Lower leg skin (tissue), 4 donors: ENCODE measurements around the gene TXNDC9. TPM values are rescaled to one million over a fixed set of nuclear protein-coding genes. Genes with fewer than 3 reads are reported as not detected.

Experiments
- DNase-seq, 2 donors: peaks; one replicate each; pipeline ENCODE4 v3.0.0-alpha.2; 2019; ENCODE audit warnings: low spot score in 2 of 2
- H3K4me3 ChIP-seq: fragments of 200-600 bp; sonication (generic); 2 replicates; pipeline ENCODE4 v1.5.1; 2017; ENCODE audit warnings: mild to moderate bottlenecking, low read depth; ENCODE audit not compliant: poor library complexity, severe bottlenecking
- CTCF ChIP-seq, 3 donors: fragments of 450-650 bp; IDR thresholded peaks; one replicate each; pipeline ENCODE4 v1.5.1; 2016; ENCODE audit warnings: antibody characterized with exemption in 3 of 3, mild to moderate bottlenecking in 3 of 3, moderate library complexity in 2 of 3
- POLR2A ChIP-seq, 2 donors: fragments of 450-650 bp; IDR thresholded peaks; one replicate each; pipeline ENCODE4 v1.6.1; 2016 to 2017; ENCODE audit warnings: antibody characterized with exemption in 2 of 2, mild to moderate bottlenecking in 1 of 2, moderate library complexity in 1 of 2
- WGBS, 2 donors: methylation state at CpG; one replicate each; pipeline ENCODE4 v1.1.5; 2018; 5-methylcytosine and 5-hydroxymethylcytosine counted together
- intact Hi-C: fragments of 100-400 bp; cut with DNase I; formaldehyde crosslinking; loops from one replicate; pipeline ENCODE4 v1.15.0; 2023; ENCODE audit warnings: low total_unique reads
- total RNA-seq, 4 donors: library from RNA; depleted of rRNA; stranded (reverse); fragments of >200 nt; gene quantifications; one replicate each; pipeline ENCODE4 v1.1.0, GENCODE V29; 2016

Gene TXNDC9
- total RNA-seq: 10 to 100 TPM; 22.8 to 36.5 (median 33.1) TPM

GRCh38 chr2:99335911-99336803 is at the start of gene TXNDC9:
Gene TXNDC9 (minus strand): TSS chr2:99336333. CDS start chr2:99333210, 3,123 bp downstream.
- DNase-seq: peak; percentile 99
- intact Hi-C loops: no loop called here
- peak within 1 kb of the TSS; percentile 77 for H3K4me3 ChIP-seq
- WGBS, 2 donors: 0 to 1% methylated on average over 38 to 48 of the region's 60 CpGs
- no peak for TF ChIP-seq CTCF (IDR thresholded peaks at IDR 0.05)
- TF ChIP-seq POLR2A (IDR thresholded peaks at IDR 0.05): no peak

DNA sequence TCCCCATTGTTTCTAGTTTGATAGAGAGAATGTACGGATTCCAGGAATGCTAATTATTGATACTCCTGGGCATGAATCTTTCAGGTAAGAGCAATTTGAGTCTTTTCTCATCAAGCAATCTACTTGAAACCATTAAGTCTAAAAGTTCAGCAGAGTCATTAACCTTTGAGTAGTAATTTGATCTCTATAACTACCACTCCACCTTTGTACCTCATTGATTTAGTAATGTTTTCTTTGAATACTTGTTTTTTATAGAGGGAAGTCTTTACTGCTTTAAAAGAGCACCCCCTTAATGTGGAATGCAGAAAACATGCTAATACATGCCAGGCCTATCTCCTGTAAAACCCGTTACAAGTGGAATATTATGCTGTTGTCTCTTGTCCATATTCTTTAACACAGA is 46.0 kb upstream of the TXNDC9 start:
- 90 to 94% methylated on average over 2 of the region's 2 CpGs for WGBS, 2 donors
- H3K4me3 ChIP-seq: no peak overlapping the region
- no peak for DNase-seq
- intact Hi-C loops: no loop called here
- no peak for TF ChIP-seq CTCF (IDR thresholded peaks at IDR 0.05)
- no peak for TF ChIP-seq POLR2A (IDR thresholded peaks at IDR 0.05)

GRCh38 chr2:99380376-99381010 is 44.4 kb upstream of the TXNDC9 start:
- no peak overlapping the region for H3K4me3 ChIP-seq
- DNase-seq: no peak
- intact Hi-C loops: no loop called here
- TF ChIP-seq CTCF (IDR thresholded peaks at IDR 0.05) (no peak), POLR2A (IDR thresholded peaks at IDR 0.05) (no peak)
- 91 to 94% methylated on average over 3 of the region's 3 CpGs for WGBS, 2 donors

- 94 to 95% methylated on average over 1 of the region's 1 CpG for WGBS, 2 donors
- DNase-seq: no peak
- intact Hi-C loops: no loop called here
- TF ChIP-seq POLR2A (IDR thresholded peaks at IDR 0.05) (no peak), CTCF (IDR thresholded peaks at IDR 0.05) (no peak)
- H3K4me3 ChIP-seq: no peak overlapping the region
Measured at GRCh38 chr2:99377879-99378278, 41.7 kb upstream of the TXNDC9 start.

GRCh38 chr2:99376254-99376864 is 40.2 kb upstream of the TXNDC9 start:
- no peak for DNase-seq
- intact Hi-C loops: no loop called here
- WGBS, 2 donors: 93 to 96% methylated on average over 7 of the region's 7 CpGs
- TF ChIP-seq POLR2A (IDR thresholded peaks at IDR 0.05) (no peak), CTCF (IDR thresholded peaks at IDR 0.05) (no peak)
- H3K4me3 ChIP-seq: no peak overlapping the region
